M059J (cell line): ENCODE results near the gene RUNX3. TPM values are rescaled to one million over a fixed set of nuclear protein-coding genes. Genes with fewer than 3 reads are reported as not detected.
"Not testable (repeated sequence)": the region's sequence is repeated elsewhere in the genome, so short reads cannot be mapped to it uniquely, and the experiment has no call there.

Experiments
- DNase-seq: peaks from one replicate; pipeline ENCODE4 v3.0.0-alpha.2; 2012; ENCODE audit warnings: low read depth
- total RNA-seq: library from RNA; depleted of rRNA; stranded (reverse); fragments of >200 nt; shearing (Covaris generic); gene quantifications from 2 replicates; pipeline ENCODE4 v1.2.3, GENCODE V29; 2014

Gene RUNX3
- total RNA-seq, 1 experiment from 2014 or later: 0.37 TPM

- DNase-seq: no peak
Measured at GRCh38 chr1:24913616-24914225, 16.4 kb downstream of the RUNX3 start.

GRCh38 chr1:24913274-24913604, 16.8 kb downstream of the RUNX3 start:
- no peak for DNase-seq

GRCh38 chr1:24912376-24913273, 17.5 kb downstream of the RUNX3 start:
- DNase-seq: peak; percentile 66

- DNase-seq: no peak
Measured at GRCh38 chr1:24911651-24912155, 18.4 kb downstream of the RUNX3 start.

DNA sequence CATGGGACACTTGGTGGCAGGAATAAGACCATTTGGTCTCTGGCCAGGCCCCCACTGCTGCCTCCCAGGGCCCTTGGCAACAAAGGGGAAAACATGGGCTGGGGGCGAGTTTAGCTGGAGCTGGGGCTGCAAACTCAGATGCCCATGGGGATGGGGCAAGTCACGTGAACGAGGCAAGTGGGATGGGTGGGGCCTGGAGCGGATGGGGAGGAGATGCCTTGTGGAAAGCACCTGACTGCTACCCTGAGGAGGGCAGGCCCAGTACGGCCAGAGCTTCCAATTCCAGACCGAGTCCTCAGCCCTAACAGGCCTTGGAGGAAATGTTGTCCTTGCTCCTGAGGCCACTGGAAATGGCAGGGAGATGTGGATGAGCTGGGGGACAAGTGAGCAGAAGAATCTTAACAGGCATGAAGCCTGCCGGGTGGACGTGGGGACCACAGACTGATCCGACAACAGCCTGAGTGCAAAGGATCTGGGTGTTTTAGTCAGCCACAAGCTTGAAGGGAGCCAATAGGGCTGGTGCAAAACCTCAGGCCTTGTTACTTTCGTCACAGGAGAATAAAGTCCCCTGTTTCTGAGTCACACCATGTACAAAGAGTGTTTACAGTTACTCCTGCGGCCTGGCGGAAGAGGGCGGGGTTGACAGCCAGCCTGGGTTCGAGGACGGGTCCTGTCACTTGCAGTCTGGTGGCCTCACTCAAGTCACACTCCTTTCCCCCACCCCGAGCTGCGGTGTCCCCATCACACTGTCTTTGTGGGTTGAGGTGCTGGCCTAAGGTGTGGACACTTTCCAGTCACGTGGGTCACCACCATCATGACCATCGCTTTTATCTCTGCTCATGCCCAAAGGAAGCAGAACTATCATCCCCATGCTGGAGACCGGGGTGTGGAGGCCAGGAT, 19.1 kb downstream of the RUNX3 start:
- DNase-seq: peak; percentile 94

GRCh38 chr1:24910210-24910609, 19.9 kb downstream of the RUNX3 start:
- no peak for DNase-seq

DNA sequence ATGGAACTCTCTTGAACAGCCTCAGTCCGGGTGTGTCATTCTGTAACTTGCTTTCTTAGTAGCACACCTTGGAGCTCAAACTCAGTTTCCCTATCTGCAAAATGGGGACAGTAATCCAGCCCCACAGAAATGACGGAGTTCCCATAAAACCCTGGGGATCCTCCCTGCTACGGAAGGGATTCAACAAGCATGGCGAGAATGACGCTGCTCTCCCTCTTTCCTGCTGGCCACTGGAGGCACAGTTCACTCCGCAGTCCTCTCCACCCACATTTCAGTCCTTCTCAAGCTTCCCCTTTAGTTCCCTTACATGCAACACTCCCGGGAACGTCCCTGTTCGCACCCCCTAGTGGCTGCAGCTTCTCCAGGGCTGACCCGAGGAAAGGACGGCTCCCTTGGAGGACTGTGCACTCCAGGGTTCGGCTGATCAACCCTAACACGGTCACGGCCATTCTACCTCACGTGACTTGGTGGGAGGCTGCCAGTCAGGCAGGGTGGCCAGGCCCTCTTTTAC, 20.6 kb downstream of the RUNX3 start:
- no peak for DNase-seq

DNA sequence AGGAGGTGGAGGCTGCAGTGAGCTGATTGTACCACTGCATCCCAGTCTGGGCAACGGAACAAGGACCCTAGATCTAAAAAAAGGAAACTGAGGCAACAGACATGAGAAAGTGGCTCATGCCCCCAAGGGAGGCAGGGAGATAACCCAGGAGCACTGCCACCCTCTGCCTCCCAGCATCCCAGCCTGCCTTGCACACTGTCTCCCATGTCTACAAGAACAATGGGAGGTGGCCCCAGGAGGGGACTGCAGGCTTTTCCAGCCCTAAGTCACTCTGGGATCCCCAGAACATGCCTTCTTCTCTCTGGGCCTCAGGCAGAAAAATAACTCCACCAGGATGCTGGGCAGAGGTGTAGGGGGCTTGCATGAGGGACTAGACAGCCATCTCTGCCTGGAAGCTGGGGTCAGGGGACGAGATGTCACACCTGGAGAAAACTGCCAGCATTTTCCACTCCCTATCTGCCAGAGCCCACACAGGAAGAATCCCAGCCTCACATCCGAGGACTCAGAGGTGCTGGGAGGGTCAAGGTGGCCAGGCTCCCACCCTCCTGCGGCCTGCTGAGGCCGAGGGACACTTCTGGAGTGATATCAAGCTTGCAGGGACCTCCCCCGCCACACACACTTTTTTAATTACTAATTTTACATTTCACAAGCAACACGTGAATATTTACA, 21.4 kb downstream of the RUNX3 start:
- DNase-seq: no peak

GRCh38 chr1:24907587-24908294, 22.3 kb downstream of the RUNX3 start:
- not testable (repeated sequence) for DNase-seq

GRCh38 chr1:24906760-24907490, 23.2 kb downstream of the RUNX3 start:
- DNase-seq: no peak

- no peak for DNase-seq
Measured at GRCh38 chr1:24905979-24906720, 23.9 kb downstream of the RUNX3 start.

GRCh38 chr1:24905355-24905978, 24.6 kb downstream of the RUNX3 start:
- no peak for DNase-seq

GRCh38 chr1:24904731-24905354, 25.2 kb downstream of the RUNX3 start:
- no peak for DNase-seq

GRCh38 chr1:24903955-24904730, 25.9 kb downstream of the RUNX3 start:
- DNase-seq: no peak

- no peak for DNase-seq
Measured at GRCh38 chr1:24903560-24903954, 26.5 kb downstream of the RUNX3 start.

DNA sequence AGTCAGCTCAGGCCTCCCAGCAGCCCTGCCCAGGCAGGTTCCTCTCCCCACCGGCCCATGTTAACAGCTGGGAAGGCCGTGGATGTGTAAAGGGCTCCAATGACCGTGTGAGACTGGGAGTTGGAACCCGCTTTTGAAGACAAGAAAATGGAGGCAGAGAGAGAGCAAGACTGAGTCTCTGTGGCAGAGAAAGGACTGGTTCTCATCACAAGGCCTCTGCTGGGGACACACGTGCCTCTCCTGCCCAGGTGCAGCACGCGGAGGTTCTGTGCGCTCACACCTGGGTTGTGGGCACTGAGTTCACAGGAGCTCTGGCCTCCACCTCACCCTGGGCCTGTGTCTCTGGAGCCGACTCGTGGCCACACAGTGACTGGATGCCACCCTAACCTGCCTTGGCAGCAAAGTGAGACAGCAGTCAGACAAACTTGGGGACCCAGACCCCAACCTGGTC, 27.0 kb downstream of the RUNX3 start:
- no peak for DNase-seq

GRCh38 chr1:24902471-24902891, 27.6 kb downstream of the RUNX3 start:
- no peak for DNase-seq
